ENCODE measurements around the gene TAS2R60. TPM values are rescaled to one million over a fixed set of nuclear protein-coding genes. Genes with fewer than 3 reads are reported as not detected.

TAS2R60 gene
- total and polyA plus RNA-seq, 2 donors (not counting 3 experiments of a cell fraction or from before 2014, with no cell fraction given), result not detected

- H3K4me2 ChIP-seq (ENCODE audit: insufficient read depth, low read length), result no peak overlapping the region
- FAIRE-seq (no peak), DNase-seq (ENCODE audit: low read depth, low spot score) (no peak)
- ChIA-PET CTCF (no interaction called here), POLR2A (no interaction called here)
- no peaks in the 10 kb centered on the region for H3K36me3 ChIP-seq (ENCODE audit: control insufficient read depth in 2 of 2, extremely low read depth in 1 of 2, insufficient read depth in 2 of 2, low read length in 2 of 2)
- dilution Hi-C loops (cut with MboI; ENCODE audit: extremely low pct_ligation_motif_present, low sequenced_read_pairs), result no loop called here
- no peak overlapping the region for H3K9ac ChIP-seq (replicated peaks; ENCODE audit: extremely low read depth, insufficient read depth, low read length)
- H3K27ac ChIP-seq (ENCODE audit: insufficient read depth, low read depth, low read length), result no peak overlapping the region
- TF ChIP-seq POLR2AphosphoS5 (IDR thresholded peaks at IDR 0.05; ENCODE audit: insufficient read depth, low read depth, low read length), result no peak
- TF ChIP-seq JUN (IDR thresholded peaks at IDR 0.05; ENCODE audit: borderline replicate concordance, insufficient read depth, insufficient read length, low read depth), result no peak
- TF ChIP-seq MYC (IDR thresholded peaks at IDR 0.05; ENCODE audit: low read depth, low read length), result no peak
- TF ChIP-seq MAX (IDR thresholded peaks at IDR 0.05; ENCODE audit: insufficient read depth, insufficient read length), result no peak
- no peak for TF ChIP-seq POLR2A (IDR thresholded peaks at IDR 0.05; ENCODE audit: low read depth, low read length)
- no peak for TF ChIP-seq EZH2 (IDR thresholded peaks at IDR 0.05; ENCODE audit: borderline replicate concordance, low read depth, low read length, severe bottlenecking)
- no peak for TF ChIP-seq GATA2 (IDR thresholded peaks at IDR 0.05; ENCODE audit: insufficient read depth, insufficient read length, low read depth, low read length)
- TF ChIP-seq FOS (IDR thresholded peaks at IDR 0.05; ENCODE audit: borderline replicate concordance, insufficient read depth, low read length), result no peak
- TF ChIP-seq CTCF (IDR thresholded peaks at IDR 0.05; ENCODE audit: extremely low read depth in 1 of 2, insufficient read depth in 1 of 2, low read depth in 1 of 2, low read length in 2 of 2), result no peak
- BruUV-seq (replicated peaks), result no TSS peak
- intact Hi-C loops (cut with micrococcal nuclease), result no loop called here
- peaks cover 10% of the 10 kb centered on the region for H3K4me1 ChIP-seq (ENCODE audit: control insufficient read depth, extremely low read depth, insufficient read depth, low read length)
- H2AFZ ChIP-seq (ENCODE audit: low read depth, low read length), result no peak overlapping the region
- H3K9me3 ChIP-seq (replicated peaks; ENCODE audit: control insufficient read depth, insufficient read depth, low read length), result no peaks in the 10 kb centered on the region
- H3K4me3 ChIP-seq (replicated peaks in 1 of 3; ENCODE audit: insufficient read depth in 1 of 3, low read depth in 1 of 3, low read length in 3 of 3), result no peak overlapping the region
- H3K79me2 ChIP-seq (ENCODE audit: control insufficient read depth, insufficient read depth, low read length), result no peaks in the 10 kb centered on the region
- peaks cover 0 to 2% of the 10 kb centered on the region in 2 experiments for H3K27me3 ChIP-seq (ENCODE audit: control insufficient read depth in 2 of 2, insufficient read depth in 2 of 2, low read length in 2 of 2)
- no peaks in the 10 kb centered on the region for H3K9me1 ChIP-seq (replicated peaks; ENCODE audit: control insufficient read depth, extremely low read depth, insufficient read depth, low read length)
- H4K20me1 ChIP-seq (replicated peaks; ENCODE audit: control insufficient read depth, extremely low read depth, insufficient read depth, low read length), result no peaks in the 10 kb centered on the region
These were observed 5.2 kb downstream of the TAS2R60 start for GRCh38 chr7:143448429-143448828.
